LNCaP clone FGC (cell line): ENCODE data around the gene SPATA19.

Experiments used
- DNase-seq: peaks from one replicate; pipeline ENCODE4 v3.0.0-alpha.2; 2011; ENCODE audit warnings: low read depth
- H3K4me3 ChIP-seq: 2 replicates; pipeline ENCODE4 v1.5.1; 2011; ENCODE audit warnings: mild to moderate bottlenecking, low read depth, low read length, control low read depth
- CTCF ChIP-seq: IDR thresholded peaks from 2 replicates; pipeline ENCODE4 v1.5.1; 2012; ENCODE audit warnings: mild to moderate bottlenecking; ENCODE audit not compliant: control insufficient read depth, insufficient read depth; ENCODE audit errors: extremely low read depth

SPATA19 gene

DNA sequence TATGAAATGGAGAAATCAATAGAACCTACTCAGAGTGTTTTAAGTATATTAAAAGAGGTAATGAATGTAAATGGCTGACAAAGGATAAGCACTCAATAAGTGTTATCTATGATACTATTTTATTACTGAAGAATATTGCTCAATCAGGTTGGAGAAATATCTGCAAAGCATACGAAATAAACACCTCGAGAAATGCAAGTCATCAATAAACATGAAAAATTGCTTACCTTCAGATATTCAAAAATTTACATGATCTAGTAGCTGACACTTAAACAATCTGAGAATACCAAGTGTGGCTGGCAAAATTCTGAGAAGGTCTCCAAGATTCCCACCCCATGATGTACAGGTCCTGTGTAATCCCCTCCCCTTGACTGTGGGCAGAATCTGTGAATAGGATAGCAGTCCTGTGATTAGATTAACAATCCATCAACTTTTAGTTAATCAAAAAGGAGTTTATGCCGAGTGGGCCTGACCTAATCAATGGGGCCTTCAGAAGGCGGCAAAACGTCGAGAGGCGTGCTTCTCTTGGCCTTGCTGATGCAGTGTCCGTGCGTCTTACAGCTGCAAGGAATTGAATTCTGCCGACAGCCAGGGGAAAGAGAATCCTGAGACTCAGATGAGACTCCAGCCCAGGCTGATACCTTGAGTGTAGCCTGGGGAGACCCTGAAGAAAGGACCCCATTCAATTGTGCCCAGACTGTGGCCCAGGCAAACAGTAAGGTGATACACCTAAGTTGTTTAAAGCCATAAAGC, 49.1 kb downstream of the SPATA19 start:
- DNase-seq, result no peak
- H3K4me3 ChIP-seq, result no peak overlapping the region
- TF ChIP-seq CTCF, result no peak

GRCh38 chr11:133795088-133795487, 50.2 kb downstream of the SPATA19 start:
- no peak for TF ChIP-seq CTCF
- no peak for DNase-seq
- H3K4me3 ChIP-seq, result no peak overlapping the region

DNA sequence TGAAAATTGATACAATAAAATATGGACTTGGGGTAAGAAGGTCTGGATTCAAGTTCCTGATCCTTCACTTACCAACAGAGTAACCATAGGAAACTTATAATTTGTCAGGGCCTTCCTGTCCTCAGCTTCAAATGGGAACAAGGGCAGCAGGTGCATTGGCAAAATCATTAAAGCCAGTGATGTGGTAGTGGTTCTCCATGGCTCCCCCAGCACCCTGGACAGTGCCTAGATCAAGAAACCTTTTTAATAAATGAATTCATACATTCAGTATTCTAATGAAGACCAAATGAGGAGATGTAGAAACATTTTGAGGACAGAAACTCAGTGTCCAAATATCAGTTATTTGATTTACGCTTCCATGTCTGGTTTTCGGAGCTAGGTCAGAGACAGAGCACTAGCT, 51.1 kb downstream of the SPATA19 start:
- no peak for DNase-seq
- TF ChIP-seq CTCF, result no peak
- H3K4me3 ChIP-seq, result no peak overlapping the region

- H3K4me3 ChIP-seq, result no peak overlapping the region
- TF ChIP-seq CTCF, result no peak
- DNase-seq, result no peak
Observed at GRCh38 chr11:133793271-133794035, 51.9 kb downstream of the SPATA19 start.

DNA sequence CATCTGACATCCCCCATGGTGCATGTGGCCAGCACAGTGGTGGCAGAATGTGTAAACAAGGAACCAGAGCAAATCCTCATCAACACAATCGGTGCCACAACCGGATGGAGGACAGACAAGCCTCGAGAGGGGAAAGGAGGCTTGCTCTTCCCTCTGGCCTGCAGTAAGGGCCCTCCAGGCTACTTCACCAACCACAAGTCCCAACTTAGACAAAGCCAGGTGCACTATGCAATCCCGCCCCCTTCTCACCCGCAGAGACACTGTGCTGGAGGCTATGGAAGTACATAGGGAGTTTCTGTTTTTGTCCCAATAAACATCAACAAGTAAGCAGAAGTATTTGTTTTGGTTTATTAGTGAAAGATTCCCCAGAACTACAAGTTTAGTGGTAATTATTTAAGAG, 54.3 kb downstream of the SPATA19 start:
- DNase-seq, result no peak
- no peak for TF ChIP-seq CTCF
- no peak overlapping the region for H3K4me3 ChIP-seq
